HepG2 (cell line): Measurements from ENCODE around the gene BSG. TPM values are rescaled to one million over a fixed set of nuclear protein-coding genes. Genes with fewer than 3 reads are reported as not detected.

Experiments
- FIP1L1 ChIP-seq: fragments of 200-400 bp; formaldehyde crosslinking; IDR thresholded peaks from 2 replicates; pipeline ENCODE4 v1.6.1; 2018; ENCODE audit warnings: low read depth, mild to moderate bottlenecking, low read length, moderate library complexity, borderline replicate concordance; ENCODE audit not compliant: insufficient read depth
- GPN1 ChIP-seq: sonication (generic); formaldehyde crosslinking; IDR thresholded peaks from 2 replicates; pipeline ENCODE4 v1.5.1; 2020; ENCODE audit warnings: missing genetic modification reagents, borderline replicate concordance
- HNRNPLL ChIP-seq: fragments of 200-400 bp; formaldehyde crosslinking; IDR thresholded peaks from 2 replicates; pipeline ENCODE4 v1.6.1; 2017; ENCODE audit warnings: mild to moderate bottlenecking, low read depth, low read length; ENCODE audit not compliant: poor library complexity, severe bottlenecking
- JDP2 ChIP-seq: sonication (generic); formaldehyde crosslinking; IDR thresholded peaks from 2 replicates; pipeline ENCODE4 v1.8.1; 2022; ENCODE audit warnings: missing genetic modification reagents, borderline replicate concordance
- MIER3 ChIP-seq: IDR thresholded peaks from 2 replicates; pipeline ENCODE4 v1.6.1; 2016; ENCODE audit warnings: missing compliant biosample characterization, borderline replicate concordance
- MLX ChIP-seq: IDR thresholded peaks from 2 replicates; pipeline ENCODE4 v1.6.1; 2016
- MTA3 ChIP-seq: sonication (generic); formaldehyde crosslinking; IDR thresholded peaks from 2 replicates; pipeline ENCODE4 v1.4.0; 2020; ENCODE audit warnings: missing genetic modification reagents
- NR2C2 ChIP-seq: sonication (generic); formaldehyde crosslinking; IDR thresholded peaks from 2 replicates; pipeline ENCODE4 v1.4.0; 2020; ENCODE audit warnings: missing genetic modification reagents, mild to moderate bottlenecking, moderate library complexity, borderline replicate concordance
- RORA ChIP-seq: sonication (generic); formaldehyde crosslinking; IDR thresholded peaks from 2 replicates; pipeline ENCODE4 v1.5.0; 2020; ENCODE audit warnings: mild to moderate bottlenecking, missing genetic modification reagents, moderate library complexity
- SAP130 ChIP-seq: IDR thresholded peaks from 2 replicates; pipeline ENCODE4 v1.6.1; 2016; ENCODE audit warnings: low read depth
- SRSF4 ChIP-seq: fragments of 200-400 bp; formaldehyde crosslinking; IDR thresholded peaks from one replicate; pipeline ENCODE4 v1.6.1; 2018; ENCODE audit warnings: mild to moderate bottlenecking, low read depth, low read length, moderate library complexity; ENCODE audit not compliant: poor library complexity, severe bottlenecking
- TBL1XR1 ChIP-seq: fragments of 150-350 bp; IDR thresholded peaks from 2 replicates; pipeline ENCODE4 v1.6.1; 2014; ENCODE audit warnings: borderline replicate concordance, low read length; ENCODE audit not compliant: partially characterized antibody
- U2AF2 ChIP-seq: fragments of 200-400 bp; formaldehyde crosslinking; IDR thresholded peaks from 2 replicates; pipeline ENCODE4 v1.6.1; 2017; ENCODE audit warnings: low read depth, mild to moderate bottlenecking, low read length
- ZFP1 ChIP-seq: IDR thresholded peaks from 2 replicates; pipeline ENCODE4 v1.6.1; 2016
- ZNF224 ChIP-seq: sonication (generic); formaldehyde crosslinking; IDR thresholded peaks from 2 replicates; pipeline ENCODE4 v1.5.0; 2020; ENCODE audit warnings: mild to moderate bottlenecking, missing genetic modification reagents
- ZNF337 ChIP-seq: sonication (generic); formaldehyde crosslinking; IDR thresholded peaks from 2 replicates; pipeline ENCODE4 v1.5.1; 2020; ENCODE audit warnings: missing genetic modification reagents, low read depth, mild to moderate bottlenecking, borderline replicate concordance
- ZNF34 ChIP-seq: sonication (generic); formaldehyde crosslinking; IDR thresholded peaks from 2 replicates; pipeline ENCODE4 v1.4.0; 2020; ENCODE audit warnings: mild to moderate bottlenecking, missing genetic modification reagents, borderline replicate concordance
- ZNF501 ChIP-seq: sonication (generic); formaldehyde crosslinking; IDR thresholded peaks from 2 replicates; pipeline ENCODE4 v1.5.1; 2020; ENCODE audit warnings: mild to moderate bottlenecking, moderate library complexity, missing genetic modification reagents
- ZNF563 ChIP-seq: sonication (generic); formaldehyde crosslinking; IDR thresholded peaks from 2 replicates; pipeline ENCODE4 v1.8.0; 2022; ENCODE audit warnings: mild to moderate bottlenecking, moderate library complexity, missing genetic modification reagents
- ZNF83 ChIP-seq: sonication (generic); formaldehyde crosslinking; IDR thresholded peaks from 2 replicates; pipeline ENCODE4 v1.4.0; 2020; ENCODE audit warnings: missing genetic modification reagents, mild to moderate bottlenecking, borderline replicate concordance
- ZNF841 ChIP-seq: sonication (generic); formaldehyde crosslinking; IDR thresholded peaks from 2 replicates; pipeline ENCODE4 v1.8.1; 2023; ENCODE audit warnings: missing genetic modification reagents, borderline replicate concordance
- ZSCAN21 ChIP-seq: sonication (generic); formaldehyde crosslinking; IDR thresholded peaks from 2 replicates; pipeline ENCODE4 v1.8.0; 2022; ENCODE audit warnings: mild to moderate bottlenecking, missing genetic modification reagents, moderate library complexity, borderline replicate concordance
- ZSCAN30 ChIP-seq: sonication (generic); formaldehyde crosslinking; IDR thresholded peaks from 2 replicates; pipeline ENCODE4 v1.5.0; 2020; ENCODE audit warnings: mild to moderate bottlenecking, missing genetic modification reagents
- polyA plus RNA-seq, 8 experiments: library from polyadenylated mRNA; depleted of rRNA in 3 of 8; stranded (reverse) in 7 of 8; unstranded in 1 of 8; fragments of >200 nt; fragmentation: Illumina TruSeq in 4 of 8; extraction: Trizol in 4 of 8; gene quantifications; 2 replicates each; pipeline versions ENCODE4 v1.2.1 to v1.2.3, GENCODE V29; 2011 to 2016; ENCODE audit warnings: low read depth in 4 of 8, missing spikeins in 1 of 8, mixed read lengths in 1 of 8; ENCODE audit not compliant: insufficient read depth in 1 of 8
- total RNA-seq, 5 experiments: library from RNA; depleted of rRNA; stranded (reverse); fragments of >200 nt; fragmentation: Illumina TruSeq; extraction: Trizol; gene quantifications; 2 replicates each; pipeline ENCODE4 v1.2.3, GENCODE V29; 2016; ENCODE audit warnings: low read depth in 1 of 5
- TF ChIP-seq, protein P1 (sequence below): sonication (generic); formaldehyde crosslinking; IDR thresholded peaks from 2 replicates; pipeline ENCODE4 v1.4.0; 2020; ENCODE audit warnings: mild to moderate bottlenecking, missing genetic modification reagents
- TF ChIP-seq, protein P2 (sequence below): sonication (generic); formaldehyde crosslinking; IDR thresholded peaks from 2 replicates; pipeline ENCODE4 v1.5.0; 2020; ENCODE audit warnings: missing genetic modification reagents, mild to moderate bottlenecking, borderline replicate concordance
- TF ChIP-seq, protein P3 (sequence below): sonication (generic); formaldehyde crosslinking; IDR thresholded peaks from 2 replicates; pipeline ENCODE4 v1.8.1; 2023; ENCODE audit warnings: mild to moderate bottlenecking, inconsistent platforms, moderate library complexity, missing genetic modification reagents, borderline replicate concordance

The BSG gene
- total and polyA plus RNA-seq, 2 of the 13 experiments (the other 11 are each of a cell fraction or from before 2014, with no cell fraction given) = 309 to 754 TPM

DNA sequence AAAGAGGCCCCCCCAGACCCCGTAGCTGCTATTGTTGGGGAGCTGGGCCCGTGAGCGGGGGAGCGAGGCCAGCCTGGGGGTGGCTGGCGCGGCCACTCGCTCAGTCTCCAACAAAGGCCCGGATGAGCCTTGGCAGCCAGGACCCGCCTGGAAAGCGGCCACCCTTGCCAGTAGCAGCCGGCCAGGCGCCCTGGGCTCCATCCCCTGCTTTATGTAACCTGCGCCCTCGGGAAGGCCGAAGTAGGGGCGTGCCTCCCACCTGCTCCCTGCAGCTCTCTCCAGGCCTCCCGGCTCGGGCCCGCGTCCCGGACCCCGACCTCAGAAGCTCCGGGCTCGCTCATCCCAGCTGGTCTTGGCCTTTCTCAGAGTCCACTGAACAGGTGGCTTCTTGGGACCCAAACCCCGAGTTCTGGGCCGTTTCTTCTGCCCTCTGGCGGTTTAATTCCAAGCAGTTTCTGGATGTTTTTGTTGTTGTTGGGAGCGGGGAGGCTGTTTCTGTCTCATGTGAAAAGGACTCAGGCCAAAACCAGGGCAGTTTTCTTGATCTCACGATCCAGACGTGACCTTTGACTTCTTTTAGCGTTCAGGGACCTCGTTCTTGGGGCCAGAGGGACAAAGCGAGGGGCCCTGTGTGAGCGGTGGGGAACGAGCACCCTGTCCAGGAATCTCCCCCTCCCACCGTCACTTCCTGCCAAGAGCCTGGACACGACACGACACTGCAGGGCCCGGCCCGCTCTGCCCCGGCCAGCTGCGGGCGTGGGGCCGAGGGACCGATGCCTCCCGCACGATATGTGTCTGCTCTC is 39.6 kb upstream of the BSG start (continued):
- TF ChIP-seq ZSCAN21 (0 out of 2 replicates have a peak, but pooled peaks have one; percentile 30), ZNF841 (CRISPR knock-in tag) (no peak), SAP130 (CRISPR knock-in tag) (peak; percentile 67), MTA3 (CRISPR knock-in tag) (no peak), MLX (CRISPR knock-in tag) (no peak), NR2C2 (CRISPR knock-in tag) (peak; percentile 74), HNRNPLL (no peak), MIER3 (CRISPR knock-in tag) (no peak), TBL1XR1 (no peak), ZNF501 (CRISPR knock-in tag) (no peak; the same call in 1 of the 2 replicates), ZNF83 (no peak), ZSCAN30 (CRISPR knock-in tag) (no peak), ZNF337 (CRISPR knock-in tag) (no peak), JDP2 (CRISPR knock-in tag) (no peak), ZNF34 (CRISPR knock-in tag) (no peak), ZNF563 (0 out of 2 replicates have a peak, but pooled peaks have one; percentile 6), GPN1 (CRISPR knock-in tag) (no peak), ZNF224 (no peak), ZFP1 (CRISPR knock-in tag) (no peak), U2AF2 (no peak), FIP1L1 (no peak), SRSF4 (no peak), RORA (CRISPR knock-in tag) (no peak)
- TF ChIP-seq, protein P1, sequence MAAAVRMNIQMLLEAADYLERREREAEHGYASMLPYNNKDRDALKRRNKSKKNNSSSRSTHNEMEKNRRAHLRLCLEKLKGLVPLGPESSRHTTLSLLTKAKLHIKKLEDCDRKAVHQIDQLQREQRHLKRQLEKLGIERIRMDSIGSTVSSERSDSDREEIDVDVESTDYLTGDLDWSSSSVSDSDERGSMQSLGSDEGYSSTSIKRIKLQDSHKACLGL (CRISPR knock-in tag) = 0 out of 2 replicates have a peak, but pooled peaks have one; percentile 35
- TF ChIP-seq, protein P2, sequence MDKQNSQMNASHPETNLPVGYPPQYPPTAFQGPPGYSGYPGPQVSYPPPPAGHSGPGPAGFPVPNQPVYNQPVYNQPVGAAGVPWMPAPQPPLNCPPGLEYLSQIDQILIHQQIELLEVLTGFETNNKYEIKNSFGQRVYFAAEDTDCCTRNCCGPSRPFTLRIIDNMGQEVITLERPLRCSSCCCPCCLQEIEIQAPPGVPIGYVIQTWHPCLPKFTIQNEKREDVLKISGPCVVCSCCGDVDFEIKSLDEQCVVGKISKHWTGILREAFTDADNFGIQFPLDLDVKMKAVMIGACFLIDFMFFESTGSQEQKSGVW (CRISPR knock-in tag) = no peak
- TF ChIP-seq, protein P3, sequence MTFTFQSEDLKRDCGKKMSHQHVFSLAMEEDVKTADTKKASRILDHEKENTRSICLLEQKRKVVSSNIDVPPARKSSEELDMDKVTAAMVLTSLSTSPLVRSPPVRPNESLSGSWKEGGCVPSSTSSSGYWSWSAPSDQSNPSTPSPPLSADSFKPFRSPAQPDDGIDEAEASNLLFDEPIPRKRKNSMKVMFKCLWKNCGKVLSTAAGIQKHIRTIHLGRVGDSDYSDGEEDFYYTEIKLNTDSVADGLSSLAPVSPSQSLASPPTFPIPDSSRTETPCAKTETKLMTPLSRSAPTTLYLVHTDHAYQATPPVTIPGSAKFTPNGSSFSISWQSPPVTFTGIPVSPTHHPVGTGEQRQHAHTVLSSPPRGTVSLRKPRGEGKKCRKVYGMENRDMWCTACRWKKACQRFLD (CRISPR knock-in tag) = no peak; the same call in 1 of the 2 replicates
